HG03558 (cell line): ENCODE data around the gene POMT1.
A peak's percentile ranks its signal among the peaks of the same experiment; 100 is the strongest.

Experiments
- ATAC-seq: cut with Tn5 transposase; IDR thresholded peaks from one replicate; pipeline ENCODE4 v1.9.1; 2021; ENCODE audit warnings: moderate number of reproducible peaks; ENCODE audit not compliant: unreplicated experiment; ENCODE audit errors: extremely low read depth

POMT1 gene

GRCh38 chr9:131522257-131523085, 19.8 kb downstream of the POMT1 start:
- ATAC-seq: no peak

GRCh38 chr9:131523086-131523388, 20.3 kb downstream of the POMT1 start:
- ATAC-seq: no peak

- ATAC-seq: no peak
These were observed 21.0 kb downstream of the POMT1 start for GRCh38 chr9:131523451-131524435.

GRCh38 chr9:131524665-131525315, 22.1 kb downstream of the POMT1 start:
- no peak for ATAC-seq

- ATAC-seq: no peak
These were observed 23.2 kb downstream of the POMT1 start for GRCh38 chr9:131525643-131526565.

GRCh38 chr9:131528186-131528585, 25.5 kb downstream of the POMT1 start:
- no peak for ATAC-seq

GRCh38 chr9:131528886-131529505, 26.3 kb downstream of the POMT1 start:
- no peak for ATAC-seq

GRCh38 chr9:131529597-131530545, 27.2 kb downstream of the POMT1 start:
- ATAC-seq: no peak

- ATAC-seq: no peak
These were observed 27.8 kb downstream of the POMT1 start for GRCh38 chr9:131530546-131530919.

GRCh38 chr9:131530920-131531832, 28.5 kb downstream of the POMT1 start, which contains the start of gene UCK1:
UCK1 (minus strand) TSS chr9:131531263; CDS start chr9:131531174, 89 bp downstream.
- peak; percentile 48 for ATAC-seq

- ATAC-seq: no peak
These were observed 32.1 kb downstream of the POMT1 start for GRCh38 chr9:131534721-131535237.

- no peak for ATAC-seq
These were observed 35.2 kb downstream of the POMT1 start for GRCh38 chr9:131537946-131538345.

GRCh38 chr9:131539223-131539923, 36.7 kb downstream of the POMT1 start:
- no peak for ATAC-seq

- no peak for ATAC-seq
These were observed 40.4 kb downstream of the POMT1 start for GRCh38 chr9:131543141-131543540.

GRCh38 chr9:131545003-131545785, 42.5 kb downstream of the POMT1 start, which contains the start of gene PRRT1B:
PRRT1B (plus strand) TSS chr9:131545523; CDS start chr9:131545616, 93 bp downstream.
- ATAC-seq: no peak
